COR-L47 (cell line): Measurements from ENCODE around the gene DUSP7.

Source experiments
- DNase-seq: peaks from one replicate; lab custom pipeline; 2025; lab: John Stamatoyannopoulos, UW

Gene DUSP7

DNA sequence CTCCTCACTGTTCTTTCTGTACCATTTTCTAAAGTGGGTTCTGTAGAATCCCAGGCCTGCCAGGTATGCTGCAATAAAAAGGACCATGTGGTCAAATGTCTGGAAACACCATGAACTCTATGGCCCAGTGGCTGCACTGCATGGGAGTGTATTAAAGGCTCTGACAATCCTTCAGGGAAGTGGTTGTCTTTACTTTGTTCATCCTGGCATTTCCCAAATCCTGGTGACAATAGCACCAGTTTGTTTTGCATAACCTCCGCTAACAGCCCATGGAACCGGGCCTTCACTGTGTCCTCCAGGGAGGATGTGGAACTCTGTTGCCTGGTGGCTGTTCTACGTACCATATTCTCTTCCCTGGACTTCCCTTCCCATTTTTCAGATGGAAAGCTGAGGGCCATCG, 11.2 kb upstream of the DUSP7 start:
- no peak for DNase-seq

DNA sequence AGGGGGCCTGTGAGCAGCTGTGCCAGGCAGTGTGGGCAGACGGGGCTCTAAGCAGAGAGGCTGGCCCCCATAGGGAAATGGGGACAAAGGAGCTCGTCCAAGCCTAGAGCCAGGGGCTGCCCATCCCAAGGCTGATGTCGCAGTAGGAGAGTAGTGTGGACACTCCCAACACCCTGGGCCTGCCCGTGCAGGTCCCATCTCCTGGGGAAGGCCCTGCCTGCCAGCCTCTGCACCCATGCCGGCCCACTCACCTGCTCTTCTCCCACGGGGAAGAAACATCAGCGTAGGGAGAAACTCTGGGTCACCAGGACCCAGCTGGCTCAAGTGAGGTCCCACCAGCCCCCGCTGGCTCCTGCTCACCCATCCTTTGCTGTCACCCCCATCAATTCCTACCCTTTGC, 10.7 kb upstream of the DUSP7 start:
- no peak for DNase-seq

- no peak for DNase-seq
Measured at GRCh38 chr3:52065264-52065756, 8.9 kb upstream of the DUSP7 start.

DNA sequence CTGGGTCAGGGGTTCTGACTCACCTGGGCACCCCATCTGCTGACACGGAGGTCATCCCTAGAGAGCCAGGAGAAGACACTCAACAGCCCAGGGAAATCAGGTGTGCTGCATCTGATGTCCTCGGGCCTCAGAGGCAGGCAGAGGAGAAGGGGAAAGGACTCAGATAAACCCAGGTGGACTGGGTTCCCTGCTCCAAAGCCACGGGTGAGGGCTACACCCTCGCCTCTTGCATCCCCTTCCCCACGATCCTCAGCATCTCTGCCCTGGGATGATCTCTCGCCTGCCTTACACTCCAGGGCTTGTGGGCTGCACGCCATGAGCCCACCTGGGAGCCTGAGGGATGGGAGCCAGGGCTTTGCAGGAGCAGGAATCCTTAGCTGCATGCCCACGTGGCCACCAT, 8.2 kb upstream of the DUSP7 start:
- no peak for DNase-seq

GRCh38 chr3:52063026-52063723, 6.8 kb upstream of the DUSP7 start:
- DNase-seq: no peak

DNA sequence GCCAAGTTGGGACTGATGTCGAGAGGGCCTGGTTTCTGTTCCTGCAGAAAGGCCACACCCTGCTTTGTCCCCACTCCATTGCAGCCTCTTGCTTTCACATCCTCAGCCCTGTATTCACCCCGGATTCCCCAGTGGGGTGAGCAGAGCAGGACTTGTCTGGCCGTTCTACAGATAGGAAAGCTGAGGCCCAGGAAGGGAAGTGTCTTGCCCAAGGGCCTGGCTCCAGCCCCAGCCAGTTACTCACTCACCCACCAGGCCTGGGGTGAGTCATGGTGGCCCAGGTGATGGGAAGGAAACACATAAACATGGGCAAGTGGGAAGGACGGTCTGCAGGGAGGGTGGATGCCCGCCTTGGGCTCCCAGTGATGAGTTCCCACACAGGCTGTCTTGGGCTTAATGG, 6.1 kb upstream of the DUSP7 start:
- DNase-seq: no peak

GRCh38 chr3:52061121-52061910, 4.9 kb upstream of the DUSP7 start:
- no peak for DNase-seq

DNA sequence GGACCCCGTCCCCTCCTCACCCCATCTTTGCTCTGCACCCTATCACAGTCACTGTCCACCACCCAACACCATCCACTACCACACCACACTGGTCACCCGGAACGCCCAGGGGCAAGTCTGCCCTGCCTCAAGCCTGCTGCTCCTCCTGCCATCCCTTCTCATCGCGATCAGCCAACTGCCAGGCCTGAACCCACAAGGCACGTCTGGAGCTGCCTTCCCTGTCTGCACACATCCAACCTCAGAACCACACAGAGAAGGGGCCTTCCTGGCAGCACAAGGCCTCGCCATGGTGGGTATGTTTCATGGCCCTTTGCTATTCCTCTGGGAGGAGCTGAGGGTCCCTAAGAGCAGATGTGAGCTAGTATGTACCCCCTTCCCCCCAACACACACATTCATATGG, 3.4 kb upstream of the DUSP7 start:
- no peak for DNase-seq

GRCh38 chr3:52057812-52058495, 1.6 kb upstream of the DUSP7 start:
- DNase-seq: no peak

- DNase-seq: peak; percentile 91
Measured at GRCh38 chr3:52056968-52057811, 819 bp upstream of the DUSP7 start.

DNA sequence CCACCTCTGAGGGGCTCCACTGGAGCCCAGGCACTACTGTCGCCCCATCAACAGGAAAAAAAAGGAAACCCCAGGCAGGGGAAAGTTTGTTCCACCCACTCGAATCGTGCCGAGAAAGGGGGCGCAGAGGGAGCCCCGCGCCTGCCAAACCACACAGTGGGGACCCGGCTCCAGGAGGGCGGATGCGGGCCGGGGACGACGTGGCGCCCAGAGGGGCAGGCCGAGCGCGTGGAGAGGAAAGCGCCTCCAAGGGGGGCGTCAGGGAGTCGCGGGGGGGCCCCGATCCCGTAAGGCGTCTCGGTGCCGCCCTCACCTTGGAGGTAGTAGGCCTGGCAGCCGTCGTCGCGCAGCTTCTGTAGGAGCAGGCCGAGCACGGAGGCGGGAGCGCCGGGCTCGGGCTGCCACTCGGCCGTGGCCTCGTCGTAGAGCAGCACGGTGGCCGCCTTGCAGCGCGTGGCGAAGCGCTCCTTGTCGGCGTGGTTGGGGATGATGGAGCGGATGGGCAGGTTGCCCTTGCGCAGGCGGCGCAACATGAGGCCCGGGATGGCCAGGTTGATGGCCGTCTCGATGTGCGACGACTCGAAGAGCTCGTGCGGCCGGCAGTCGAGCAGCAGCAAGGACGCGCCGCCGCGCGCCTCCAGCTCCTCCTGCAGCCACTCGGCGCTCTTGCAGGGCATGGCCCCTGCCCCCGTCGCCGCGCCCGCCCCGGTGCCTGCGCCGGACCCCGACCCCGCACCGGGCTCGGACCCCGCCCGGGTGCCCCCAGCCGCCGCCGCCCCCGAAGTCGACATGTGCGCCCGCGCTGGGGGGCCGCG, 627 bp downstream of the DUSP7 start:
- DNase-seq: peak; percentile 28

DNA sequence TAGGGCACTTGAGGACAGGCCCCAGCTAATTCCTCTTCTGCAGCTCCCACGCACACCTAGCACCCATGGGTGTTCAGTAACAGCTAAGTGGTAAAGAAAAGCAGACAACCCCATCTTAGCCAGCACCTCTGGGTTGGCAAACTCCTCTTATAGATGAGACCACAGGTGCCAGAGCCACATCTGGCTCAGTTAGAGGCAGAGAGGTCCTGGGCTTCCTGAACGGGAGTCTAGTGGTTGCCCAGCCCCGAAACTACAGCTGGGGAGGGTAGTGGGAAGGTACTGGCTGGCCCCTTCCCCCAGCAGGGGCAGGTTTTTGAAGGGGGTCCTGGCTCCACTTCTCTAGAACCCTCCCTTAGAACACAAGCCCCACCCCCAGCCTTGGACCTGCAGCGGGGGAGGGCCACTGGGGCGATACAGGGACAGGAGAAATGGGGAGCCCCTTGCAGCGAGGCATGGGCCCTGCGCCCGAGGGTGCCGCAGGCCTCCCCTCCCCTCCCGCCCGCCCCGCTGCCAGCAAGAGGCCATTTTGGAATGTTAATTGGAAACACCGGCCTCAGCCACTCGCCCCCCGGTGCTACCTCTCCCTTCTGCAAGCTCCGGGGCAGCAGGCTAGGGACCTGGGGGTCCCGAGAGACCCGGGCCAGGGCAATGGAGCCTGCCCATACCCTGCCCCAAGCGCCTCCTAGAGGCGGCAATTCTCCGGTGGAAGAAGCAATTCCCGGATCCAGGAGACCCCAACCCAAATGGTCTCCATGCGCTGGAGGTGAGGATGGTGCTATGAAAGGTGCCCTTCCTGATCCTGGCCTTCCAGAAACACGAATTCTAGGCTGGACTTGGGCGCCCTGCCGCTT, 1.5 kb downstream of the DUSP7 start:
- no peak for DNase-seq

DNA sequence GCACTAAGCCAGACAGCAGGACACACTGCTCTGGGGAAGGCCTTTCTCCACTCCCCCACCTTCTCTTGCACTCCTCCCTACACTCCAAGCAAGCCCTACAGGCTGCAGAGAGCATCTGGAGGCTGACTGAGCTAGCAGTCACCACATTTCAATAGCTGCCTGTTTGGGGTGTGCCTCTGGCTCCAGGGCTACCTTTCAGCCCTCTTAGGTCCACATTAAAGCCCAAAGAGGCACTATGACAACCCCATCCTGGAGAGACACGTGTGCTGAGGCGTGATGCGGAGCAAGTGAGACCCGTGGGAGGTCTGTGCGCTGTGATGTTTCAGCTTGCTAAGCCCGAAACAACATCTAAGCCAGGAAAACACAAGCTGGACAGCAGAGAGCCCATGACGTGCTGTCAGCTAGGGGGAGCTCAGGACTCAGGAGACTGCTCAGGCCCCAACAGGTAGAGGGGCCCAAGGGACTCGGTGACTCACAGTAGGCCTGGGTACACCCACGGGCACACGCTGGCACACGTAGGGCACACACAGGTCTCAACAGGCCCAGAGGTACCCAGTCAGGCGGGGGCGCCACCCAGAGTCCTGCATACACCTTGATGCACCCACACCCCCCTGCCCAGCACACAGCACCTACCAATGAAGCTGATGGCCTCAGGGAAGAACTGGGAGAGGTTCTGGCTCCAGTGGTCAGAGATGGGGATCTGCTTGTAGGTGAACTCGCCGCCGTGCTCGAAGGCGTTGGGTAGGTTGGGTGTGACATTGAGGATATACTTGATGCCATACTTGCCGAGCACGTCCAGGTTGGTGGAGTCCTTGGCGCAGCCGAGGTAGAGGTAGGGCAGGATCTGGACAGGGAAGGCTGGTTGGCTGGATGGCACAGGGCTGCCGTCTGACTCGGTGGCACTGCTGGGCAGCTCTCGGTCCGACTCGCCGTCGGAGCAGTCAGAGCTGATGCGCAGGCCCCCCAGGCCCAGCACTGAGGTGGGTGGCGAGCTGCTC, 2.8 kb downstream of the DUSP7 start:
- DNase-seq: no peak

DNA sequence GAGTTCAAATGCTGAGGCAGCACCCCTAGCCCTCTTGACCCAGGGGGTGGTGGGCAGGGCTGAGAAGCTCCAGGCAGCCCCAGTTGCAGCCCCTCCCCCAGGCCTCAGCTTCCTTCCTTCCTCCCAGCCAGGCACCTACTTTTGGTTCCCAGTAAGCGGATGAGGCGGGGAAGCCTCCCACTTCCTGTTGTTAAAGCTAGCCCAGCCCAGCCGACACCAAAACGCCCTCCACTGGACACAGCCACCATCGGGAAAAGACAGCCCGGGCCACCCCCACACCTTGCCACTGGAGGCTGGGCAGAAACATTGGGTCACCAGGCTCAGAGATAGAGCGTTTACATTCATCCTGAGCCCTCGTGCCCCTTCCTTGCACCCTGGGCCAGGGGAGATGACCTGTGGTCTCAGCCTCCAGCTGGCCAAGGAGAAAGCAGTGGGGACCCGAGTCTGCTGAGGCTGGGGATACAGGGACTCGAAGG, 3.5 kb downstream of the DUSP7 start:
- DNase-seq: peak; percentile 29

GRCh38 chr3:52051444-52051843, 4.9 kb downstream of the DUSP7 start:
- DNase-seq: no peak

DNA sequence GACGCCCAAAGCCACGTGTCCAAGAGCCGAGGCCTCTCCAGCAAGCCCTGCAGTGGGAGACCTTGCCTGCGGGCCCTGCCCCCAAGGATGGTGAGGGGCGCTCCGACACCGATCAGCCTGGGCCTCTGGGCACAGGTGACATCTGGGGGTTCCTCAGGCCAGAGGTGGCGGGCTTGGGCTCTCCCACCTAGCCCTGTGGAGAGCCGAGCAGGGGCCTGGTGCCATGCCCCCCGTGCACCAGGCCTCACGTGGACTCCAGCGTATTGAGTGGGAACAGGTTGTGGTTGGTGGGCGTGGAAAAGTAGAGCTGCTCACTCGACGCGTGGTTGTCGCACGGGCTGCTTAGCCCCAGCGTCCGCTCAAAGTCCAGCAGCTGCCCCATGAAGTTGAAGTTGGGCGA, 5.8 kb downstream of the DUSP7 start:
- DNase-seq: no peak

GRCh38 chr3:52049503-52049902, 6.9 kb downstream of the DUSP7 start:
- no peak for DNase-seq

- DNase-seq: no peak
Measured at GRCh38 chr3:52047295-52047960, 8.9 kb downstream of the DUSP7 start.
